Kidney epithelial cell (primary cell): Measurements from ENCODE around the gene LRRC47. TPM values are rescaled to one million over a fixed set of nuclear protein-coding genes. Genes with fewer than 3 reads are reported as not detected.
A peak's percentile ranks its signal among the peaks of the same experiment; 100 is the strongest.

Experiments
- DNase-seq: peaks from one replicate; pipeline ENCODE4 v3.0.0-alpha.2; 2010; ENCODE audit warnings: low read depth
- H3K27me3 ChIP-seq: 2 replicates; pipeline ENCODE4 v1.6.0; 2011; ENCODE audit warnings: low read length; ENCODE audit not compliant: control insufficient read depth, insufficient read depth
- H3K36me3 ChIP-seq: 2 replicates; pipeline ENCODE4 v1.5.1; 2011; ENCODE audit warnings: low read length; ENCODE audit not compliant: control insufficient read depth, insufficient read depth
- H3K4me3 ChIP-seq: 2 replicates; pipeline ENCODE4 v1.5.1; 2011; ENCODE audit warnings: low read depth, mild to moderate bottlenecking, control low read depth, low read length
- total RNA-seq: library from RNA; depleted of rRNA; stranded (reverse); fragments of >200 nt; gene quantifications from 2 replicates; pipeline ENCODE4 v1.2.3, GENCODE V29; 2015
- TF ChIP-seq, protein P1 (sequence below): IDR thresholded peaks from 2 replicates; pipeline ENCODE4 v1.5.1; 2011; ENCODE audit warnings: mild to moderate bottlenecking, moderate library complexity, low read length, control low read depth, inconsistent platforms; ENCODE audit not compliant: insufficient read depth, poor library complexity, severe bottlenecking

Gene LRRC47
- total RNA-seq, 1 donor from 2014 or later: 55.9 TPM

GRCh38 chr1:3777078-3777547, 19.2 kb downstream of the LRRC47 start:
- peaks cover 1% of the 10 kb centered on the region for H3K36me3 ChIP-seq
- TF ChIP-seq, protein P1, sequence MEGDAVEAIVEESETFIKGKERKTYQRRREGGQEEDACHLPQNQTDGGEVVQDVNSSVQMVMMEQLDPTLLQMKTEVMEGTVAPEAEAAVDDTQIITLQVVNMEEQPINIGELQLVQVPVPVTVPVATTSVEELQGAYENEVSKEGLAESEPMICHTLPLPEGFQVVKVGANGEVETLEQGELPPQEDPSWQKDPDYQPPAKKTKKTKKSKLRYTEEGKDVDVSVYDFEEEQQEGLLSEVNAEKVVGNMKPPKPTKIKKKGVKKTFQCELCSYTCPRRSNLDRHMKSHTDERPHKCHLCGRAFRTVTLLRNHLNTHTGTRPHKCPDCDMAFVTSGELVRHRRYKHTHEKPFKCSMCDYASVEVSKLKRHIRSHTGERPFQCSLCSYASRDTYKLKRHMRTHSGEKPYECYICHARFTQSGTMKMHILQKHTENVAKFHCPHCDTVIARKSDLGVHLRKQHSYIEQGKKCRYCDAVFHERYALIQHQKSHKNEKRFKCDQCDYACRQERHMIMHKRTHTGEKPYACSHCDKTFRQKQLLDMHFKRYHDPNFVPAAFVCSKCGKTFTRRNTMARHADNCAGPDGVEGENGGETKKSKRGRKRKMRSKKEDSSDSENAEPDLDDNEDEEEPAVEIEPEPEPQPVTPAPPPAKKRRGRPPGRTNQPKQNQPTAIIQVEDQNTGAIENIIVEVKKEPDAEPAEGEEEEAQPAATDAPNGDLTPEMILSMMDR: no peak
- H3K27me3 ChIP-seq: no peaks in the 10 kb centered on the region
- H3K4me3 ChIP-seq: no peak overlapping the region
- DNase-seq: no peak

DNA sequence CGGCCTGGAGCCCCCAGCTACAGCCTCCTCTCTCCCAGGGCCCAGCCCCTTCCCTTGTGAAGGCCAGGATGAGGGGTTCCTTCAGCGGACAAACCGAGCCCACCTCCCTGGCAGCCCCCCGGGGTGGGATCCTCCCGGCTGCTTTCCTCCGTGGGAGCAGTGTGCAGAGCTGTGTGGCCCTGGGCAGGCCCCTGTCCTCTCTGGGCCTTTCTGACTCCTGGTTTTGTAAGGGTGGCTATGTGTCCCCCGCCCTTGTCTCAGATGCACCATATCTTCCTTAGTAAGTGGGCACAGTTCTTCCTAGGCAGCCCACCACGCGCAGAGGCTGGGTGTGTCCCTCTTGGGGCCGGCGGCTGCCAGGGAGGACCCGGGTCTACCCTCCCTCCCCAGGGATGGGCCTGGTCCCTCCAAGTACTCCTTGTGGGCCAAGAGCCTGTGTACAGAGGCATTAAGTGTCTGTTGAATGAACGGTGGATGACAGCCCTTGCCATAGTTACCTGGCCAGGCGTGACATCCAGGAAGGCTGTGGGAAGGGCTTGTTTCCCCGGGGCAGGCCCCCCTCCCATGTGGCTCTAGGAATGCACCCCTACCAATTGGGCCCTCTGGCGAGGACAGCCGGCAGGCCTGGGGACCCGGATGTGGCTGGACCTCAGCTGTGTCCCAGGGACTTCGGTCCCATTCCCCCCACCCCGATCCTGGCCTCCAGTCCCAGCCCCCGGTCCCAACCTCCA, 19.9 kb downstream of the LRRC47 start:
- Histone ChIP-seq H3K36me3 (peaks cover 1% of the 10 kb centered on the region), H3K27me3 (peaks cover under 1% of the 10 kb centered on the region)
- no peak for DNase-seq

GRCh38 chr1:3775490-3776230, 20.6 kb downstream of the LRRC47 start:
- Histone ChIP-seq H3K4me3 (no peak overlapping the region), H3K27me3 (peaks cover 5% of the 10 kb centered on the region), H3K36me3 (peaks cover 1% of the 10 kb centered on the region)
- peak; percentile 37 for DNase-seq
- TF ChIP-seq, protein P1: peak; percentile 54

More for the DNA sequence above, 19.9 kb downstream of the LRRC47 start:
- TF ChIP-seq, protein P1: no peak
- H3K4me3 ChIP-seq: no peak overlapping the region

- Histone ChIP-seq H3K27me3 (peaks cover 8% of the 10 kb centered on the region), H3K36me3 (peaks cover 1% of the 10 kb centered on the region), H3K4me3 (no peak overlapping the region)
- TF ChIP-seq, protein P1: no peak
- DNase-seq: no peak
Observed at GRCh38 chr1:3774946-3775489, 21.3 kb downstream of the LRRC47 start.

DNA sequence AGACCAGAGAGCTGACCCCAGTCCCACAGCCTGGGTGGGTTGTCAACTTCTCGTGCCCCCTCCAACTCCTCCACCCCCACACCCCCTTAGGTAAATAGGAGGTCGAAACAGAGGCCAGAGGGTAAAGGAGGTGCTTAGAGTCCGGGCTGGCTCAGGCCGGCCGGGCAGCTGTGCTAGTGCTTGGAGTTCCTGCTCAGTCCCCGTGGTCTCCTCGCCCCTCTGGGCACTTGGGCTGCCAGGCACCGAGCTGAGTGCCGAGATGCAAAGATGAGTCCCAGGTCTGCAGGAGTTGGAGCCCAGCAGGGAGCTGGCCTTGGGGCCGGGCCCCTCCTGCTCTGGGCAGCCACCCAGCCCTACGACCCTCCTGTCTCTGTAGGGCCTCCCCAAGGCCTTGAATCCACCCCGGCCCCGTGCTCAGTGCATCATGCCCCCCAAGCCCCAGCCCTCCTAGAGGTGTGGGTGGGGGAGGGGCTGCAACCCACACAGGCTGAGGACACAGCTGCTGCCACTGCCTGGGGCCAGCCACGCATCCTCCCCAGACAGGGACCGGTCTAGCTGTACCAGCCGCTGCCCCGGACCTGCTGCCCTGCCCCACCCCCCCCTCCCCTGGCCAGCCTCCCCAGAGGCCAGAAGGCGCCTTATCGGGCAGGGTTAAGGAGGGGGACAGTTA, 21.9 kb downstream of the LRRC47 start:
- peaks cover 1% of the 10 kb centered on the region for H3K36me3 ChIP-seq
- no peak for DNase-seq
- peaks cover 8% of the 10 kb centered on the region for H3K27me3 ChIP-seq
- no peak overlapping the region for H3K4me3 ChIP-seq
- TF ChIP-seq, protein P1: no peak
